Brain microvascular endothelial cell (primary cell): ENCODE measurements around the gene TRIM21.

Source experiments
- DNase-seq: peaks from one replicate; pipeline ENCODE4 v3.0.0-alpha.2; 2020
- H3K27ac ChIP-seq: fragments of 250-450 bp; sonication (Bioruptor Pico); 2 replicates; pipeline ENCODE4 v1.5.1; 2020; ENCODE audit warnings: mild to moderate bottlenecking, moderate library complexity
- H3K27me3 ChIP-seq: fragments of 250-450 bp; sonication (Bioruptor Pico); replicated peaks from 2 replicates; pipeline ENCODE4 v1.5.1; 2020; ENCODE audit warnings: mild to moderate bottlenecking
- H3K36me3 ChIP-seq: fragments of 250-450 bp; sonication (Bioruptor Pico); replicated peaks from 2 replicates; pipeline ENCODE4 v1.5.1; 2020; ENCODE audit warnings: mild to moderate bottlenecking
- H3K4me3 ChIP-seq: 2 replicates; pipeline ENCODE4 v1.5.1; 2011; ENCODE audit warnings: low read depth, mild to moderate bottlenecking, control low read depth, low read length, moderate library complexity
- CTCF ChIP-seq: IDR thresholded peaks from 2 replicates; pipeline ENCODE4 v1.5.1; 2011; ENCODE audit warnings: low read depth, mild to moderate bottlenecking, moderate library complexity, low read length, control low read depth, inconsistent platforms; ENCODE audit errors: missing control alignments
- in situ Hi-C: cut with HindIII; loops from 2 replicates; pipeline ENCODE4 v1.10.0; 2017; ENCODE audit warnings: low sequenced_read_pairs, low pct_ligation_motif_present

TRIM21 gene

DNA sequence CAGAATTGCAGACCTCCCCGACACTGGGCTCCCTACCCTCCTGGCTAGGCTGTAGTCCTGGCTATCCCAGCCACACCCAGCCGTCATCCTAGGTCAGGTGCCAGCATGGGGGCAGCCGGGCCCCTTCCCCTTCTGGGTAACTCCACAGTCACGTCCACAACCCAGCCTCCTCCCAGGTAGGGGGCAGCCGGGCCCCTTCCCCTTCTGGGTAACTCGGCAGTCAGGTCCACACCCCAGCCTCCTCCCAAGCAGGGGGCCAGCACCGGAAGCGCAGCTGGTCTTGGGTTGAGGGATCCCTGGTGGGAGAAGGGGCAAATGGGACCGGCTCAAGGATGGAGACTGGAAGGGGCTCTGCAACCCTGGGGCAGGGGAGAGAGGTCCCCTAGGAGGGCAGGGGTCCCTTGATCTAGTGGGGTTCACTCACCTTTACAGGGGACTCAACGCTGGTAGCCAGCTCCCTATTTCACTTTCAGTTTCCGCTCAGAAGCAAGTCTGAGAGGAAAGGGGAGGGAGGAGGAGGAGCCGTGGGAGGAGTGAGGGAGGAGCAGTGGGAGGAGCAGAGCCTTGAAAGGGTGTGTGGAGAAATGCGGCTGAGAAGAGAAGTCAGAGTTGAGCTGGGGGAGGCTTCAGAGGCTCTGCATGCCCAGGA is at the start of gene TRIM21:
Gene TRIM21, minus strand, starts transcription at position 494 of the 649 bp plus-strand sequence. CDS start 3,293 bp downstream, outside the sequence.
- peak; percentile 83 for DNase-seq
- H3K36me3 ChIP-seq, result peaks cover 17% of the 10 kb centered on the region
- in situ Hi-C loops, result no loop called here
- peak within 1 kb of the TSS; percentile 48 for H3K27ac ChIP-seq
- no peak for TF ChIP-seq CTCF
- H3K4me3 ChIP-seq, result peak within 1 kb of the TSS; percentile 97
- H3K27me3 ChIP-seq, result no peaks in the 10 kb centered on the region

GRCh38 chr11:4441515-4441914 is 48.0 kb upstream of the TRIM21 start:
- Histone ChIP-seq H3K4me3 (no peak overlapping the region), H3K27ac (no peak overlapping the region), H3K27me3 (no peaks in the 10 kb centered on the region), H3K36me3 (no peaks in the 10 kb centered on the region)
- no peak for TF ChIP-seq CTCF
- no peak for DNase-seq
- in situ Hi-C loops, result no loop called here

DNA sequence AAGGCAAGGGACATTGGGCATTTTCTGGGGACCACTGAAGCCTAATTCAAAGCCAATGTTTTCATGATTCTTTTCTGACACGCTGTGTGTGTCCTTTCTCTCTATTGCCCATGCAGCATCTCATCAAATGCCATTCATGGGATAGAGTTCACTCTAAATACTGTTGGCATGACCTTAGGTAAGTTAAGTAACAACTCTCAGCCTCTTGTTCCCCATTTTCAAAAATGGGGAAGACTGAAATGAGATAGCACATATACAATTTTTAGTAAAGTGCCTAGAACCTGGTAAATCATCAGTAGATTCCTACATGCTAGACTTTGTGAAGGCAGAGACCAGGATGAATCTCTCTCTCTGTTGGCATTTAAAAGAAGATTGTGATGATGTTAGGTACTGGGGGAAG is 42.9 kb upstream of the TRIM21 start:
- no peak overlapping the region for H3K27ac ChIP-seq
- no peaks in the 10 kb centered on the region for H3K36me3 ChIP-seq
- DNase-seq, result no peak
- in situ Hi-C loops, result no loop called here
- TF ChIP-seq CTCF, result no peak
- H3K27me3 ChIP-seq, result no peaks in the 10 kb centered on the region
- no peak overlapping the region for H3K4me3 ChIP-seq

- Histone ChIP-seq H3K27me3 (no peaks in the 10 kb centered on the region), H3K4me3 (no peak overlapping the region), H3K27ac (no peak overlapping the region), H3K36me3 (no peaks in the 10 kb centered on the region)
- in situ Hi-C loops, result no loop called here
- TF ChIP-seq CTCF, result no peak
- DNase-seq, result no peak
Observed at GRCh38 chr11:4433856-4434255, 40.4 kb upstream of the TRIM21 start.

DNA sequence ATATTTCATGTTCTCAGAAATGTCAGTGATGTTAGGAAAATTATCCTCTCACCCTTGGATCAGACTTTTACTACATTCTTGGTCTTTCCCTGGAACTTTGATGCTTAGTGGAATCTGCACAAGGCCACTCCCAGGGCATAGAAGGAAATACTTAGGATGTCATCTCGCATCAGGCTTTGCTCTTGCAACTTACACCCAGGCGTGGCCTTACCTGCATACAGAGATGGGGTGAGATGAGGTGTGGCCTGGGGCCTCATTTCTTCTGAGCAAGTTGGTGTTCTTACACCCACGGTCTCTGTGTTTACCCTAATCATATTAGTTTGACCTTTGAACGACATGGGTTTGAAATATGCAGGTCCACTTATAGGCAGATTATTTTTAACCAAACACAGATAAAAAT is 36.5 kb upstream of the TRIM21 start:
- Histone ChIP-seq H3K27ac (no peak overlapping the region), H3K27me3 (no peaks in the 10 kb centered on the region), H3K36me3 (no peaks in the 10 kb centered on the region), H3K4me3 (no peak overlapping the region)
- in situ Hi-C loops, result no loop called here
- no peak for TF ChIP-seq CTCF
- no peak for DNase-seq

GRCh38 chr11:4418403-4418802 is 24.9 kb upstream of the TRIM21 start:
- DNase-seq, result no peak
- Histone ChIP-seq H3K27ac (no peak overlapping the region), H3K4me3 (no peak overlapping the region), H3K27me3 (no peaks in the 10 kb centered on the region), H3K36me3 (no peaks in the 10 kb centered on the region)
- no peak for TF ChIP-seq CTCF
- in situ Hi-C loops, result no loop called here
